Liver (tissue), 9 donors: ENCODE results near the gene CARD11. TPM values are rescaled to one million over a fixed set of nuclear protein-coding genes. Genes with fewer than 3 reads are reported as not detected.

Source experiments
- DNase-seq: peaks from one replicate; pipeline ENCODE4 v3.0.0-alpha.2; 2017; ENCODE audit warnings: low spot score
- H3K27ac ChIP-seq, 2 donors: one replicate each; pipeline ENCODE4 v1.7.0; 2013; ENCODE audit warnings: inconsistent platforms in 2 of 2, low read length in 2 of 2, control low read depth in 1 of 2, low read depth in 1 of 2, mild to moderate bottlenecking in 1 of 2
- H3K27me3 ChIP-seq, 4 donors: one replicate each; pipeline versions ENCODE4 v1.6.1 to v1.7.0; 2013; ENCODE audit warnings: low read length in 3 of 4, inconsistent platforms in 1 of 4, mild to moderate bottlenecking in 1 of 4, moderate library complexity in 1 of 4; ENCODE audit not compliant: control insufficient read depth in 4 of 4, insufficient read depth in 4 of 4
- H3K36me3 ChIP-seq, 4 donors: one replicate each; pipeline versions ENCODE4 v1.6.1 to v1.7.0; 2013; ENCODE audit warnings: low read length in 3 of 4, mild to moderate bottlenecking in 3 of 4, low read depth in 1 of 4, moderate library complexity in 1 of 4; ENCODE audit not compliant: control insufficient read depth in 4 of 4, insufficient read depth in 3 of 4
- H3K4me1 ChIP-seq, 4 donors: one replicate each; pipeline versions ENCODE4 v1.6.1 to v1.7.0; 2013; ENCODE audit warnings: low read length in 3 of 4, mild to moderate bottlenecking in 3 of 4, moderate library complexity in 1 of 4; ENCODE audit not compliant: control insufficient read depth in 4 of 4, insufficient read depth in 4 of 4
- H3K4me3 ChIP-seq, 3 donors: one replicate each; pipeline versions ENCODE4 v1.6.1 to v1.7.0; 2013; ENCODE audit warnings: low read length in 3 of 3, control low read depth in 1 of 3, low read depth in 1 of 3, mild to moderate bottlenecking in 1 of 3
- H3K9ac ChIP-seq, 2 donors: one replicate each; pipeline ENCODE4 v1.7.0; 2013; ENCODE audit warnings: low read length in 2 of 2, mild to moderate bottlenecking in 2 of 2, moderate library complexity in 2 of 2, control low read depth in 1 of 2, low read depth in 1 of 2
- H3K9me3 ChIP-seq, 4 donors: one replicate each; pipeline versions ENCODE4 v1.6.1 to v1.7.0; 2013; ENCODE audit warnings: low read length in 3 of 4; ENCODE audit not compliant: control insufficient read depth in 4 of 4
- CTCF ChIP-seq: fragments of 150-350 bp; IDR thresholded peaks from 2 replicates; pipeline ENCODE4 v1.5.1; 2017; ENCODE audit warnings: improper control_type of control experiment, low read depth, low read length; ENCODE audit not compliant: missing input control
- FOXA1 ChIP-seq: IDR thresholded peaks from 2 replicates; pipeline ENCODE4 v1.6.1; 2016; ENCODE audit warnings: antibody characterized with exemption
- FOXA2 ChIP-seq: IDR thresholded peaks from 2 replicates; pipeline ENCODE4 v1.6.1; 2016; ENCODE audit warnings: antibody characterized with exemption
- HNF4A ChIP-seq, 2 donors: conservative IDR thresholded peaks; 2 replicates each; pipeline ENCODE4 v1.6.1; 2016; ENCODE audit warnings: antibody characterized with exemption in 2 of 2, mild to moderate bottlenecking in 2 of 2
- HNF4G ChIP-seq: IDR thresholded peaks from 2 replicates; pipeline ENCODE4 v1.6.1; 2016; ENCODE audit warnings: antibody characterized with exemption
- JUND ChIP-seq, 2 donors: IDR thresholded peaks; 2 replicates each; pipeline ENCODE4 v1.6.1; 2016; ENCODE audit warnings: antibody characterized with exemption in 2 of 2
- MAX ChIP-seq: IDR thresholded peaks from 2 replicates; pipeline ENCODE4 v1.6.1; 2016; ENCODE audit warnings: antibody characterized with exemption
- NR2F2 ChIP-seq: IDR thresholded peaks from 2 replicates; pipeline ENCODE4 v1.6.1; 2016; ENCODE audit warnings: antibody characterized with exemption
- RAD21 ChIP-seq, 2 donors: IDR thresholded peaks; 2 replicates each; pipeline ENCODE4 v1.6.1; 2016; ENCODE audit warnings: antibody characterized with exemption in 2 of 2, mild to moderate bottlenecking in 2 of 2
- REST ChIP-seq: IDR thresholded peaks from 2 replicates; pipeline ENCODE4 v1.6.1; 2016; ENCODE audit warnings: antibody characterized with exemption, mild to moderate bottlenecking
- SP1 ChIP-seq: IDR thresholded peaks from 2 replicates; pipeline ENCODE4 v1.6.1; 2018; ENCODE audit warnings: antibody characterized with exemption, mild to moderate bottlenecking
- TAF1 ChIP-seq: conservative IDR thresholded peaks from 2 replicates; pipeline ENCODE4 v1.6.1; 2016; ENCODE audit warnings: antibody characterized with exemption, mild to moderate bottlenecking
- YY1 ChIP-seq: IDR thresholded peaks from 2 replicates; pipeline ENCODE4 v1.6.1; 2016; ENCODE audit warnings: antibody characterized with exemption, mild to moderate bottlenecking
- ZBTB33 ChIP-seq: IDR thresholded peaks from 2 replicates; pipeline ENCODE4 v1.6.1; 2016; ENCODE audit warnings: antibody characterized with exemption
- WGBS: extraction: QIAGEN DNeasy Blood & Tissue Kit; methylation state at CpG from one replicate; pipeline ENCODE4 v1.1.7; 2013; 5-methylcytosine and 5-hydroxymethylcytosine counted together
- polyA plus RNA-seq, 2 donors: library from polyadenylated mRNA; stranded (reverse) in 1 of 2; unstranded in 1 of 2; fragments of 200-250 nt in 1 of 2; fragments of >200 nt in 1 of 2; fragmentation: Nextera tagmentation in 1 of 2; extraction: Ambion mirVana in 1 of 2; gene quantifications; one replicate each; pipeline versions ENCODE4 v1.2.1 to v1.2.3, GENCODE V29; 2013 to 2015
- total RNA-seq, 2 donors: library from RNA; depleted of rRNA; stranded (reverse); fragments of >200 nt; gene quantifications; one replicate each; pipeline ENCODE4 v1.2.3, GENCODE V29; 2014
- TF ChIP-seq, protein P1 (sequence below): IDR thresholded peaks from 2 replicates; pipeline ENCODE4 v1.6.1; 2016; ENCODE audit warnings: antibody characterized with exemption
- donor health status: healthy.
- donor health status: healthy.
- donor health status: healthy.
- donor health status: healthy.
- donor health status: healthy.

The CARD11 gene
- total and polyA plus RNA-seq, 4 donors = 0.42 to 1.3 (median 0.83) TPM

DNA sequence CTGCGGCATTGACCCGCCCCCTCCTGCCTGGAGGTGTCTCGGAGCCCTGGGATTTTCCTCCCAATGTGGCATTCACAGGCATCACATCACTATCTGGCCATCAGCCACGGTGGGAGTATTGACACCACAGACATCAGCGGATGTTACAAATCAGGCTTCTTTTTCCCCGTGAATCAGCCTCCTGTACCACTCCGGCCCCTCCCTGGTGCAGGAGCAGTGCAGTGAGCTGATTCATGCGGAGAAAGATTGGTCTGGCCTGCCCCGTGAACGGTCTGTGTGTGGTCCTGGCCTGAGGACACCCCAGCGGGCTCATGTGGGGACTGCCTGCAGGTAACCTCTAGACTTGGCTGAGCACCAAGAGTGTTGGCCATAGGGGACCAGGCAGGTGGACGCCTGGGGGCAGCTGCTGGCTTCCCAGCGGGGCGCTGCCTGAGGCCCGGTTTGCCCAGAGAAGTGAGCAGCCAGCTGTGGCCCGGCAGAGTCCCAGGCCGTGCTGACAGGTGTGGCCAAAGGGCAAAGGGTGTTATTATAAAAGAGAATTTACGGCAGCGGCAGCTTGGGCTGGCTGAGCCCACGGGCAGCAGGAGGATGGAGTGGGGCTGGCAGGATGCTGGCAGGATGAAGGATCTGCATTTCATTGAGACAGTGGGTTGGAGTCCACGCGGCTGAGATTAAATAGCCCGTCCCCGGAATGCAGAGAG lies 167.5 kb downstream of the CARD11 start:
- 74% methylated on average over 24 of the region's 24 CpGs for WGBS
- H3K27ac ChIP-seq = no peak overlapping the region
- TF ChIP-seq FOXA2 (no peak), HNF4G (no peak), ZBTB33 (no peak), HNF4A (conservative IDR thresholded peaks at IDR 0.05) (no peak), FOXA1 (no peak), RAD21 (IDR thresholded peaks at IDR 0.05) (no peak), YY1 (no peak), NR2F2 (no peak), TAF1 (no peak), JUND (IDR thresholded peaks at IDR 0.05) (no peak), CTCF (no peak), MAX (no peak)
- TF ChIP-seq, protein P1, sequence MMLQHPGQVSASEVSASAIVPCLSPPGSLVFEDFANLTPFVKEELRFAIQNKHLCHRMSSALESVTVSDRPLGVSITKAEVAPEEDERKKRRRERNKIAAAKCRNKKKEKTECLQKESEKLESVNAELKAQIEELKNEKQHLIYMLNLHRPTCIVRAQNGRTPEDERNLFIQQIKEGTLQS = no peak
- no peak for DNase-seq
- no peaks in the 10 kb centered on the region for H3K9me3 ChIP-seq
- H3K9ac ChIP-seq = no peak overlapping the region
- H3K27me3 ChIP-seq = no peaks in the 10 kb centered on the region
- H3K4me3 ChIP-seq = no peak overlapping the region
- H3K4me1 ChIP-seq = no peaks in the 10 kb centered on the region
- no peaks in the 10 kb centered on the region for H3K36me3 ChIP-seq

DNA sequence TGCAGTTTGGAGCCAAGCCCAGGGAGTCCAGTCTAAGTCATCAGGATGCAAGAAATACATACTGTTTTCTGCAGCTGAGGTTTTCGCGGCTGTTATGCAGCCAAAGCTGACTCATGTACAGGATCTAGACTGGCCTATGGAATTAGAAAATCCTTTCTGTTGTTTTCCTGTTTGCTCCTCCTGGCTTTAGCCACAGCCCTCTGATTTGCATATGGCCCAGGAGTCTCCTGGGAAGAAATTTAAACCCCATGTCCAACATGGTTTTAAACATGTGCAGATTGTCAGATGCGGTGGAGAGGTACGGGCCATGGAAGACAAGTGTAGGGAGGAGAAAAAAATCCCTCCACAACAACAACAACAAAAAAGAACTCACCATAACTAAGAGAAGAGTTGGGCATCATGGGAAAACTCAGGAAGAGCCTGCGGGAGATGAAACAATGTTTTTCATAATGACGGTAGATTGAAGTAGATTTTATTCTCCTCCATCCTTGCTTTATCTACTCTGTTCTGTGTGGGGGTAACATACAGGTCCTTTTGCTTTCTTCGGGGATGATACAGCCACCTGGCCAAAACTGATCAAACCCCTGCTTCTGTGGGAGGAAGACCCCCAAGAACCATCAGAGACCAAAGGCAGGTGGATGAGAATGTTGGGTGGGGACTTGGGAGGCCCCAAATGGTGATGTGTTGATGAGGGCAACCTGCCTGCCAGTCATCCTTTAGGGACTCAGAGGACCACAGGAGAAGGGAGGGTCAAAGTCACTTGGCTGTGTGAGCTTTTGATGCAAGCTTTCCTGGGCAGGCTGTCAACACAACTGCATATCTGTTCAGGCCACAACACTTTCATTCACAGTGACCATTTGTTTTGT lies 169.7 kb downstream of the CARD11 start:
- H3K9ac ChIP-seq = no peak overlapping the region
- H3K27ac ChIP-seq = peak overlapping the region; percentile 22 to 36
- no peak for DNase-seq
- no peaks in the 10 kb centered on the region for H3K4me1 ChIP-seq
- no peak overlapping the region for H3K4me3 ChIP-seq
- no peaks in the 10 kb centered on the region for H3K9me3 ChIP-seq
- TF ChIP-seq, protein P1 = no peak
- TF ChIP-seq FOXA1 (no peak), HNF4G (no peak), JUND (IDR thresholded peaks at IDR 0.05) (no peak), TAF1 (no peak), HNF4A (conservative IDR thresholded peaks at IDR 0.05) (no peak), MAX (no peak), FOXA2 (no peak), RAD21 (IDR thresholded peaks at IDR 0.05) (no peak), SP1 (no peak), REST (no peak)
- no peaks in the 10 kb centered on the region for H3K36me3 ChIP-seq
- WGBS = 47% methylated on average over 7 of the region's 7 CpGs
- H3K27me3 ChIP-seq = no peaks in the 10 kb centered on the region
